Measurements from ENCODE around the gene CYP26A1.

CYP26A1 gene

GRCh38 chr10:93064874-93065660, 8.6 kb upstream of the CYP26A1 start:
- DNase-seq = no peak

GRCh38 chr10:93065675-93066543, 7.8 kb upstream of the CYP26A1 start:
- DNase-seq = no peak

- DNase-seq = no peak
Observed at GRCh38 chr10:93066544-93066913, 7.2 kb upstream of the CYP26A1 start.

- no peak for DNase-seq
Observed at GRCh38 chr10:93067443-93068365, 6.0 kb upstream of the CYP26A1 start.

- no peak for DNase-seq
Observed at GRCh38 chr10:93068411-93069244, 5.1 kb upstream of the CYP26A1 start.

GRCh38 chr10:93069245-93069561, 4.5 kb upstream of the CYP26A1 start:
- DNase-seq = no peak

GRCh38 chr10:93070378-93071176, 3.1 kb upstream of the CYP26A1 start:
- DNase-seq = no peak

GRCh38 chr10:93071177-93071472, 2.6 kb upstream of the CYP26A1 start:
- no peak for DNase-seq

- DNase-seq = no peak
Observed at GRCh38 chr10:93071674-93072224, 1.9 kb upstream of the CYP26A1 start.

GRCh38 chr10:93072225-93072712, 1.4 kb upstream of the CYP26A1 start:
- DNase-seq = no peak

- DNase-seq = no peak
Observed at GRCh38 chr10:93072713-93073538, 767 bp upstream of the CYP26A1 start.

- no peak for DNase-seq
Observed at GRCh38 chr10:93074147-93074596, 479 bp downstream of the CYP26A1 start.

GRCh38 chr10:93074597-93075368, 1.1 kb downstream of the CYP26A1 start:
- DNase-seq = no peak

- no peak for DNase-seq
Observed at GRCh38 chr10:93075369-93076221, 1.9 kb downstream of the CYP26A1 start.

- DNase-seq = no peak
Observed at GRCh38 chr10:93076871-93077270, 3.2 kb downstream of the CYP26A1 start.

GRCh38 chr10:93077860-93078337, 4.2 kb downstream of the CYP26A1 start:
- DNase-seq = no peak

- no peak for DNase-seq
Observed at GRCh38 chr10:93079663-93080349, 6.1 kb downstream of the CYP26A1 start.
